SIG-M5 treated with dmso at 0.1 percent for 504 hours (cell line): ENCODE measurements around the gene PPP2R3B.
"Not testable (repeated sequence)": the region's sequence is repeated elsewhere in the genome, so short reads cannot be mapped to it uniquely, and the experiment has no call there.

ENCODE experiments used
- DNase-seq: peaks from one replicate; lab custom pipeline; 2025; ENCODE audit not compliant: unreplicated experiment; lab: John Stamatoyannopoulos, UW

PPP2R3B gene

DNA sequence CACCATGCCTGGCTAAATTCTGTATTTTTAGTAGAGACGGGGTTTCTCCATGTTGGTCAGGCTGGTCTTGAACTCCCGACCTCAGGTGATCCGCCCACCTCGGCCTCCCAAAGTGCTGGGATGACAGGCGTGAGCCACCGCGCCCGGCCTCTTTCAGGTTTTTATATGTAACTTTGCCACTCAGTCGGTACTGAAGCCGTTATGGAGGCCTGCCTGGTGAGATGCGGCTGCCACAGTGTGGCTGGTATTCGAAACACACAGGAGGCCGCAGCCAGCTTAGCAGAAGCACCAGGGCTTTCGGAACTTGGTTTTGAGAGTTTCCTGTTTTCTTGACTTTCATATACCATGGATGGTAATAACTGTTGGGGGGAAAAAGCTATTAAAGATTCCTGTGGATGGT lies 62.0 kb downstream of the PPP2R3B start:
- DNase-seq, result not testable (repeated sequence)

DNA sequence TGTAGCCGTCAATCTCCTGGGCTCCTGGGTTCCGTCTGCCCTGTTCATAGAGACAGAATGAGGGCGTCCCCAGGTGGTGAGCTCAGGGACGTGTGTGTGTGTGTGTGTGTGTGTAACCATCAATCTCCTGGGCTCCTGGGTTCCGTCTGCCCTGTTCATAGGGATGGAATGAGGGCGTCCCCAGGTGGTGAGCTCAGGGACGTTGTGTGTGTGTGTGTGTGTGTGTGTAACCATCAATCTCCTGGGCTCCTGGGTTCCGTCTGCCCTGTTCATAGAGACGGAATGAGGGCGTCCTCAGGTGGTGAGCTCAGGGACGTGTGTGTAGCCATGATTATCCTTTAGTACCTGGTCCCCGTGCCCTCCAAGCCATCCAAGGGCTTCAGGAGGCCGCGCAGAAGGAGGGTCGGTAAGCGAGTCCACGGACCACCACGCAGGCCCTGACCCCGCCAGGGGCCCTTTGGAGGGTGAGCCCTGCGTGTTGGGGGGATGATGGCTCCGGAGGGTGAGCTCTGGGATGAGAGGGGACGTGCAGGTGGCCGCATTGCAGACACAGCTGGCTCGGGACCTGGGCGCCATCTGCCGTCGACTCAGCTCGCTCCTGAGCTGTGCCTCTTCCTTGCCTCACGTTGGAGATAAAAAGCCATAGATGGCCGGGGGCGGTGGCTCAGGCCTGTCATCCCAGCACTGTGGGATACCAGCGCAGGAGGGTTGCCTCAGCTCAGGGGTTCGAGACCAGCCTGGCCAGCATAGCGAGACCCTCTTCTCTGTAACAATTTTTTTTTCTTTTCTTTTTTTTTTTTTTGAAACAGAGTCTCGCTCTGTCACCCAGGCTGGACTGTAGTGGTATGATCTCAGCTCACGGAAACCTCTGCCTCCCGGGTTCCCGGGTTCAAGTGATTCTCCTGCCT lies 62.7 kb downstream of the PPP2R3B start:
- no peak for DNase-seq

DNA sequence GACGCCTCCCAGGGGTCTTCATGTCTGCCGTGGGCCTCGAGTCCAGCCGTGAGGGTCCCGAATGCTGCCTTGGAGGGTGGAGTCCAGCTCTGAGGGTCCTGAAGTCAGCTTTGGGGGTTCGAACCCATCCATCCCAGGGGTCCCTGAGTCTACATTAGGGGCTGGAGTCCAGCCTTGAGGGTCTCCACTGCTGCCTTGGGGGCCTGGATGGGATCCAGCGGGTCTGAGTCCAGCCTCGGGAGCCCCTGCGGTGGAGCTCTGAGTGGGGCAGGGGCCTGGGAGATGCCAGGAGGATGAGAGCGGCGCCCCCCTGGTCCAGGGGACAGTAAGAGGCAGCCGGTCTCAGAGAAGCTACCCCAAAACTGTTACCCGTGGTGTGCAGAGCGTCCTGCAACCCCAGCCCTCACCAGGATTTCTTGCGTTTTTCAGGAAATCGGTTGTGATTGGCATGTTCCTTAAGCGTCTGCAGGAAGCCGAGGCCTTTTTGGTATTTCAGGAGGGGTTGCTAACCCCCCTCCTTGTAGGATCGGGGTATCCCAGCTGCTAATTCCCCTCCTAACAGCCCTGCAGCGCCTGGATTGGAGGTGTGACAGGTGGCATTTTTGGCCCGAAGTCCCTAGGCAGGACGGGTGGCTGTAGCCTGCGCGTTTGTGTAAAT lies 66.5 kb downstream of the PPP2R3B start:
- no peak for DNase-seq

DNA sequence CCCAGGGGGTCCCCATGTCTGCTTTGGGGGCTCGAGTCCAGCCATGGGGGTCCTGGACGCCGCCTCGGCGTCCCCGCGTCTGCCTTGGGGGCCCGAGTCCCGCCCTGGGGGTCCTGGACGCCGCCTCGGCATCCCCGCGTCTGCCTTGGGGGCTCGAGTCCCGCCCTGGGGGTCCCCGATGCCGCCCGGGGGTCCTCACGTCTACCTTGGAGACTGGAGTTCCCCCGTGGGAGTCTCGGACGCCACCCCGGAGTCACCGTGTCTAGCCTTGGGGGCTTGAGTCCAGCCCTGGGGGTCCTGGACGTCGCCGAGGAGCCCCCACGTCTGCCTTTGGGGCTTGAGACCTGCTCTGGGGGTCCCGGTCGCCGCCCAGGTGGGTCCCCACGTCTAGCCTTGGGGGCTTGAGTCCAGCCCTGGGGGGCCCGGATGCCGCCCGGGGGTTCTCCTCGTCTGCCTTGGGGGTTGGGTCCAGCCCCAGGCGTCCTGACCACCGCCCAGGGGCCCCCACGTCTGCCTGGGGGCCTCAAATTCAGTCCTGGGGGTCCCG lies 67.1 kb downstream of the PPP2R3B start:
- DNase-seq, result no peak

DNA sequence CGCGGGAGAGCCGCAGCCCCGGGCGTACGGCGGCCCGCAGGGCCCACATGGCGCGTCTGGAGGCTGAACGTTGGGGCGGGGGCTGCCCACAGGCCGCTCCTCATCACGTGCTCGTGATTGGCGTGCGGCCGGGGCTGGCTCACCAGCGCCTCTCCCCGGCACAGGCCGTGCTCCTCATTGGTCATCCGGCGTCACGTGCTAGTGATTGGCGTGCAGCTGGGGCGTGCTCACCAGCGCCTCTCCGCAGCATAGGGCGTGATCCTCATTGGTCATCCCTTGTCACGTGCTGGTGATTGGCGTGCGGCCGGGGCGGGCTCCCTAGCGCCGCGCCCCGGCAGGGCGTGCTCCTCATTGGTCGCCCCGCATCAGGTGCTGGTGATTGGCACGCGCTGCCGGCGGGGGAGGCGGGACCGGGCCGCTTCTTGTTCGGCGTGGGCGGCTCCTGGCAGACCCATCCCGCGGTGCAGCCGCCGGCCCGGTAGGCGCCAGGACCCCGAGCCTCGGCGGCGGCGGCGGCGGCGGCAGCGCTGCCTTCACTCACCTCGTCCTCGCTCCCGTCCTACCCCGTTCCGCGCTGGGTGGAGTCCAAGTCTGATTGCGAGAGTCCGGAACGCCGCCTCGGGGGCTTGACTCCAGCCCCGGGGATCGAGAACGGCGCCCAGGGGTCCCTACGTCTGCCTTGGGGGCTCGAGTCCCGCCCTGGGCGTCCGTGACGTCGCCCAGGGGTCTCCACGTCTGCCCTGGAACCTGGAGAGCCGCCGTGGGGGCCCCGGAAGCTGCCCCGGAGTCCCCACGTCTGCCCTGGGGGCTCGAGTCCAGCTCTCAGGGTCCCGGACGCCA lies 67.7 kb downstream of the PPP2R3B start, which contains the start of gene GTPBP6:
GTPBP6 (minus strand) TSS at position 58 of the 840 bp plus-strand sequence; CDS start at position 49, 9 bp downstream.
- no peak for DNase-seq

DNA sequence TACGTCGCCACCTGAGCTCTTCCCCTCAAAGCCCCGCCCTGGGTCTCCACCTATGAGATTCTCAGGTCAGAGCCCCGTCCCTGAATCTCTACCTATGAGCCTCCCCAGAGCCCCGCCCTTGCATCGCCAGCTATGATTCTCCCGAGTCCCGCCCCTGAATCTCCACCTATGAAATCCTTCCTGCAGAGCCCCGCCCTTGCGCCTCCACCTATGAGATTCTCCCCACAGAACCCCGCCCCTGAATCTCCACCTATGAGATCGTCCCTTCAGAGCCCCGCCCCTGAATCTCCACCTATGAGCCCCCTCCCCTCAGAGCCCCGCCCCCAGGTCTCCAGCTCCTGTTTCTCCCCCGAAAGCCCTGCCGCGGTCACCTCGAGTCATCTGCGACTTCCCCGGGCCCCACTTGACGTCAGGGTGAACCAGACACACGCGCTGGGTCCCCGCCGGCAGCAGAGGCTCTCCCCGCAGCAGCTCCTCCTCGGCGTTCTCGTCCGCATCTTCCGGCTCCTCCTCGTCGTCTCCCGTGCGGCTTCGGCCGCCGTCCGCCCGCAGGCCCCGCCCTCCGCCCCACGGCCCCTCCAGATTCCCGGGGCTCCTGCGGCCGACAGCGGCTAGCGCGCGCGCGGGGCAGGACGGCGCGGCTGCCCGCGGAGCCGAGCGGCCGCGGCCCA lies 68.5 kb downstream of the PPP2R3B start:
- no peak for DNase-seq

DNA sequence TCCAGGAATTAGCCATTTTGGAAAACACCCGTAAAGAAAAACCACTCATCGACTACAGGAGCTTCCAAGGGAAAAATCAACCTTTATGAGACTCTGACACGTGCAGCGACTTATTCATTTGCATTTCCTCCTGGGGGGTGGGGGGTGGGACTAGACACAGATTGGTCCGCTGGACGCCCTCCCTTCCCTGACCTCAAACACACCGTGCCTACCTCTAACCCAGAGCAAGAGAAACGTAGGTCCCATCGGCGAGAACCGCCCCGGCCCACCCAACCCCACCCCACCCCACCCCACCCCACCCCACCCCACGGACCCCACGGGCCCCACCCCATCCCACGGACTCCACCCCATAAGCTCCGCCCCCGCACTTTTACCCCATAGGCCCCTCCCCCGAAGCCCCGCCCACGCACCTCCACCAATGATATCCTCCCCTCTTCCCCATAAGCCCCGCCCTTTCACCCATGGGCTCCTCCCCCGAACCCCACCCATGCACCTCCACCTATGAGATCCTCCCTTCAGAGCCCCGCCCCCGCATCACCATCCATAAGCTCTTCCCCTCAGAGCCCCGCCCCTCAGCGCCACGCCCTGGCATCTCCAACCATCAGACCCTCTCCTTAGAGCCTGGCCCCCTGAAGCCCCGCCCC lies 69.2 kb downstream of the PPP2R3B start:
- DNase-seq, result no peak

DNA sequence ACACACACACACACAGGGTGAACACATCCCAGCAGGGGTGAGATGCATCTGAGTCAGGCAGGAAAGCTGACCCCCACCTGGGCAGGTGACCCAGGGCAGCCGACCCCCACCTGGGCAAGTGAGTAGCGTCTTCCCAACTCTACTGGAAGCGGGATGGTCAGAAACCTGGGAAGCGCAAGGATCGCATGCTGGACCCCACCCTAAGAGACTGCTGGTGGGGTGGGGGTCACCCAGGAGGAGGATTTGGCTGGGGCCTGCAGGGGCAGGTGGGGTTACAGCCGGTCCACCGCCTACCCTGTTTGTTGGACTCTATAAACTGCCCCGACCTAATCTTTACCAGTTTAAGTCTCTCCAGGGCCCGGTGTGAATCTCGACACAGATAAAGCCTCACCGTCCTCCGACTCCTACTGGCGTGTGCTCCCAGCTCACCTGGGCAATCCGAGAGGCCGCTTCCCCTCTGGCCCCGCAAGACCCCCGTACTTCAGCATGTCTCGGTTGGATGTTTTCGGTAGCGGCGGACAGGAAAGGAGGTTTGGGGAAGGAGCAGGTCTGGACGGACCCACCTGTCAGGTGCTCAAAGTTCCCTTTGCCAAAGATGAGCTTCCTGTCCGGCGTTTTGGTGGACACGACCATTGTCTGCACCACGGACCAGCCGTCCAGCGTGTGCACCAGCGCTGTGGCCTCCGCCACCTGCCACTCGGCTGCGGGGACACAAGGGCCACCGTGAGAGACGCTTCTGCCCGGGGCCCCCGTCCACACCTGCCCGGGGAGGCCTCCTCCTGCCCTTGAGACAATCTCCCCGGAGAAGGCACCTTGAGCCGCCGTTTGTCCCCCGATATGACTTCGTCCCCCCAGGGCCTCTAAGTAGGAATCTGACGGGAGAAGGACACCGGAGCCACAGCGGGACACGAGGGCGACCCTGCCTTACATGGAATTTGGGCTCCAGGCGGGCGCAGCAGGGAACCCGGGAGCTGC lies 70.1 kb downstream of the PPP2R3B start:
- no peak for DNase-seq

DNA sequence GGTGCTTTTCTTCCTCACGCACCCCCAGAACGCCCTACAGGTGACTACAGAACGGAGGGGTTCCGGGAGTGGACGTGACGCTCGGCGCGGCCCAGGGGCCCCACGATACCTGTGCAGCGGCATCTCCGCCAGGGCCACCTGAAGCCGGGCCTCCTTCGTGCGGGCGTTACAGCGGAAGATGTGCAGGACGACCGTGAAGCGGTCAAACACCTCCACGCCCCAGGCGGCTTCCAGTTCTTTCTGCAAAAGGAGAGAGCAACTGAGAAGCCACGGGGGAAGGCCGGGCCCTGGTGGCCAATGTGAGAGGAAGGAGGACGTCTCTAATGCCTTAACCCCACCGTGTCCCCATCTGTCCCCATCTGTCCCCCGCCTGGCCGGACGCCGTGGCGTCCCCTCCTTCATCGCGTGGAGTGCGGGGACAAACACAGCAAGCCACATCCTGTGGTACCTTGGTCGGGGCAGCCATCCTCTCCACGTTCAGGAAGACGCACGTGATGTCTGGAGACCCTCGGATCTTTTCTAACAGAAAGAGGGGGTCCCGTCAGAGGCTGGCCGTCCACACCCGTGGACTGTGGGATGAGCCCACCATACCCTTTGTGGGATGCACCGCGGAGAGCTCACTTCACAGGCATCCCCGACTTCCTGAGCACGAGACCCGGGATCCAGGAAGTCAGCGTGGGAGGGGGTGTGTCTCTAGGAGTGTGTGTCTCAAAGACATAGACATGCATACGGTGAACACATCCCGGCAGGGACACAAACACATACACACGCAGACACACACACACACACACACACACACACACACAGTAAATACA lies 71.7 kb downstream of the PPP2R3B start:
- no peak for DNase-seq

DNA sequence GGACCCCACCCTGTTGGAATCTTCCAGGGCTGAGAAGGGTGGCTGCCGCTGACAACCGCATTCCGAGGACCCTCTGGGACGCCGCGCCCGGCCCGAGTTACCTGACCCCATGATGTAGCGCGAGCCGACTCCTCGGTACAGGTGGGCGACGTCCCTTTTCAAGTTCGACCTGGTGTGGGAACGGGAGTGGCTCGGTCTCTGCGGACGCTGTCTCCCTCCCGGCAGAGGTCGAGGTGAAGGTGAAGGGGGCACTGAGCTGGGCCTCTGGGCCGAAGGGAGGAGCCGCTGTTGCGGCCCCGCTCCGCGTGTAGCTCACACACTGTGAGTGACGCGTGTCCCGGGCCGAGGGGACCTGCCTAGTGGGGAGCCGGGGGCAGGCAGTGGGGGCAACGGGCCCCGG lies 72.7 kb downstream of the PPP2R3B start:
- no peak for DNase-seq

DNA sequence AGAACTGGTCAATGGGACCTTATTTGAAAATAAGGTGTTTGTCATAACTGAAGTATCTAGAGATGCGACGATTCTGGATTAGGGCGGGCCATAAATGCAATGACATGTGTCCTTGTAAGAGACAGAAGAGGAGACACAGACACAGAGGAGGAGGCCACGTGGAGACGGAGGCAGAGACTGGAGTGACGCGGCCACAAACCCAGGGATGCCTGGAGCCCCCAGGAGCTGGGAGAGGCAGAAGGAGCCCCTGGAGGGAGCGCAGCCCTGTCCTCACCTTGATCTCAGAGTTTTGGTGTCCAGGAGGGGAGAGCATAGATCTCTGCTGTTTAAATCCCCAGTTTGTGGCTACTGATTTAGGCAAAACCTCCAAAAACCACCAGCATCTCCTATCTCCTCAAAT lies 73.2 kb downstream of the PPP2R3B start:
- no peak for DNase-seq

DNA sequence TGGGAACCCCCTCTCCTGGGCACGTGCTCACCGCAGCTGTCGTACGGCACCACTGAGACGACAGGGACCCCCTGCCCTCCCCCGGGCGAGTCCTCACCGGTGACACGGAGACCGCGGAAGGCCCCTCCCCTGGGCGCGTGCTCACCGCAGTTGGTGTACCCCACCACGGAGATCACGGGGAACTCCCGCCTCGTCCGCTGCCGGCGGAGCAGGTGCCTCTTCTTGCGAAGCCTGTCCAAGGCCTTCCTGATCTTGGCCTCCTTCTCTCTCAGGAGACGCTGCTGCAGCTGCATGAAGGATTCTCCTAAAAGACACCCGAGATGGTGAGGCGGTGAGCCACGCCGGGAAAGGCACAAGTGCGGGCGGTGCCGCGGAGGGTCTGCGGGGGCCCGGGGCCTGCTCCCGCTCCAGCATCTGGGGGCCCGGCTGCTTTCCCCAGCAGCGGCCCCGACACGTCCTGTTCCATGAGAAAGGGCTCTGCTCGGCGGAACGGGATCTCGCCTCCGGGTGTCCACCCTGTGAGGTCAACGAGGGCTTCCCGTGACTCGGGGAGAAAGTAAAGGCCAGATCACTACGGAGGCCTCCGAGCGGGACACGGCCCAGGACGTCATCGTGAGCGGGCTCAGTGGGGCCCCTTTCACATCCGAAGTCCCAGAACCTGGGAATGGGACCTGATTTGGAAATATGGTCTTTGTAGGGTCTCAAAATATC lies 73.9 kb downstream of the PPP2R3B start:
- no peak for DNase-seq

DNA sequence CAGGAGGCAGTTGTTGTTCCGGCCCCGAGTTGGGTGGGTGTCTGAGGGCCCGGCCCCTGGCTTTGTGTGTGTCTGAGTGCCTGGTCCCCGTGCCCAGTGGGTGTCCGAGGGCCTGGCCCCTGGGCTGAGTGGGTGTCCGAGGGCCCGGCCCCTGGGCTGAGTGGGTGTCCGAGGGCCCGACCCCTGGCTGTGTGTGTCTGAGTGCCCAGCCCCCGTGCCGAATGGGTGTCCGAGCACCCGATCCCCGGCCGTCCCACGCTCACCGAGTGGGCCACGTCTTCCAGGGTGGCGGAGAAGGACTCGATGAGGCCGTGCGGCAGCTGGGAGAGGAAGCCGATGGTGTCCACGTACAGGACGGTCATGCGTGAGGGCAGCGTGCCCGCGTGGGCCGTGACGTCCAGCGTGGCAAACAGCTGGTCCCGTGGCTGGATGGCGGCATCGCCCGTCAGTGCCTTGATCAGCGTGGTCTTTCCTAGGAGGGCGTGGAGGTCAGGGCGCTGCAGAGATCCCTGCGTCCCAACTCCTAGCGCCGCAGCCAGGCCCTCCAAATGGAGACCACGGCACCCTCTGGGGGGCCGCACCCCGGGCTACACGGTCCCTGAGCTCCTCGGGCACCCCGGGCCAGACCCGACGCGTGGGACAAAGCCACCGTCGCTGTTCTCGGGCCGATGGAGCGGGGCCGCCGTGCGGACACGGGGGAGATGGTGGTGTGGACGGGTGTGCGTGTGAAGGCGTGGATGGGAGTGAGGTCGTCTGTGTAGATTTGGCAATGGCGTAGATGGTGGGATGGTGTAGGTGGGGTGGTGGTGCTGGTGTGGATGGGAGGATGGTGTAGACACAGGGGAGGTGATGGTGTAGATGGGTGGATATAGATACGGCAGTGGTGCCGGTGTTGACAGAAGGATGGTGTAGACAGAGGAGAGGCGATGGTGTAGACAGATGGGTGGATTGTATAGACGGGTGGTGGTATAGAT lies 75.3 kb downstream of the PPP2R3B start:
- DNase-seq, result no peak

DNA sequence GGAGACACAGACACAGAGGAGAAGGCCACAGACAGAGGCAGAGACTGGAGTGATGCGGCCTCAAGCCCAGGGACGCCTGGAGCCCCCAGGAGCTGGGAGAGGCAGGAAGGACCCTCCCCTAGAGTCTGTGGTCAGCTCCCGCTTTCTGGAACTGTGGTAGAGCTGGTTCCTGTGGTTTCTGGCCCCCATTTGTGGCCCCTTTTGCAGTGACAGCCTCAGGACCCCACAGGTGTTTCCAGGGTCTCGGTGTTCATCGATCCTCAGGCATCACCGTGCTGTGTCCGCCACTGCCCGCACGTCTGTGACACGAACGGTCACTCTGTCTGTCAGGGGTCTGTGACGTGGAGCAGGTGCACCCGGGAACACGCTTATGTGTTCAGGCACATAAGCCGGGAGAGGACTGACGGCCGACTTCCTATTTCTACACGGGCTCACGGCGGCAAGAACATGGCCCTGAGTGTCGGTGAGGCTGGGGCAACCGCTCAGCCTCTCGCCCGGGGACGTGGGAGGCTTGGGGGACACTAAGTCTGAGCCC lies 76.0 kb downstream of the PPP2R3B start:
- DNase-seq, result no peak

DNA sequence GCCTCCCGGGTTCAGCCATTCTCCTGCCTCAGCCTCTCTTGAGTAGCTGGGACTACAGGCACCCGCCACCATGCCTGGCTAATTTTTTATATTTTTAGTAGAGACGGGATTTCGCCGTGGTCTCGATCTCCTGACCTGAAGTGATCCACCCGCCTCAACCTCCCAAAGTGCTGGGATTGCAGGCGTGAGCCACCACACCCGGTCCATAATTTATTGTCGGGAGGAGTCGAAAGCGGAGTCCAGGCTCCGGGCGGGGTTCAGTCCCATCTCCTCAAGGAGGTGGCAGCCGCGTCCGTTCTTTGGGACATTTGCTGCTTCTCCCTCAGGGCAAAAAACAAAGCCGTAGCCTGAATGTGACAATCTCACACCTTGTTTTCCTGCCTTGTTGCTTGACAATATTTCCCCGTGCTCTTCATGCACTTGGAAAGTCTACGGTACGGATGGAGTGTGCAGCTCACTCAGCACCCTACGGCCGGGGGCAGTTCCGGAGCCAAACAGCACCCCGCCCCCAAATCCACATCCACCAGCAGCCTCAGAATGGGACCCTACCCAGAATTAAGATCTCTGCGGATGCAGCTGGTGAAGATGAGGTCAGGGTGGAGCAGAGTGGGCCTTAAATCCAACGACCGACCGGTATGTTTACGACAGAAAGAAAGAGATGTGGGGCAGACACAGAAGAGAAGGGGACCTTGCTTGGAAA lies 77.7 kb downstream of the PPP2R3B start:
- DNase-seq, result no peak
